ENCODE data around the gene LYSMD4.
A peak's percentile ranks its signal among the peaks of the same experiment; 100 is the strongest.

The LYSMD4 gene

DNA sequence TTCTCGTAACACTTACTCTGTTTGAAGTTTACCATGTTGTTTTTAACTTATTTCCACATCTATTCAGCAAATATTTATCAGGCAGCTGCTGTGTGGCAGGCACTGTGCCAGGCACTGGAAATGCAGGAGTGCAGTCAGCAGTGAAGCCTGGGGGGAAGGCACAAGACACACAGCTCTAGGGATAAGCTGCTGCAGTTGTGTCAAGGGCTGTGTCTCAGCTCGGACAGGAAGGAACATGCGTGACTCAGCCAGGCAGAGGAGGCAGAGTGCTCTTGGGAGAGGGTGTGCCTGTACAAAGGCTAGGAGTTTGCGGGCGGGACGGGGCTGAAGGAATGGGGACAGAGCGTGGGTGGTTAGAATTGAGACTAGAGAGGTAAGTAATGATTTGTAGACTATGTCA lies 24.7 kb downstream of the LYSMD4 start:
- TF ChIP-seq, protein P1, sequence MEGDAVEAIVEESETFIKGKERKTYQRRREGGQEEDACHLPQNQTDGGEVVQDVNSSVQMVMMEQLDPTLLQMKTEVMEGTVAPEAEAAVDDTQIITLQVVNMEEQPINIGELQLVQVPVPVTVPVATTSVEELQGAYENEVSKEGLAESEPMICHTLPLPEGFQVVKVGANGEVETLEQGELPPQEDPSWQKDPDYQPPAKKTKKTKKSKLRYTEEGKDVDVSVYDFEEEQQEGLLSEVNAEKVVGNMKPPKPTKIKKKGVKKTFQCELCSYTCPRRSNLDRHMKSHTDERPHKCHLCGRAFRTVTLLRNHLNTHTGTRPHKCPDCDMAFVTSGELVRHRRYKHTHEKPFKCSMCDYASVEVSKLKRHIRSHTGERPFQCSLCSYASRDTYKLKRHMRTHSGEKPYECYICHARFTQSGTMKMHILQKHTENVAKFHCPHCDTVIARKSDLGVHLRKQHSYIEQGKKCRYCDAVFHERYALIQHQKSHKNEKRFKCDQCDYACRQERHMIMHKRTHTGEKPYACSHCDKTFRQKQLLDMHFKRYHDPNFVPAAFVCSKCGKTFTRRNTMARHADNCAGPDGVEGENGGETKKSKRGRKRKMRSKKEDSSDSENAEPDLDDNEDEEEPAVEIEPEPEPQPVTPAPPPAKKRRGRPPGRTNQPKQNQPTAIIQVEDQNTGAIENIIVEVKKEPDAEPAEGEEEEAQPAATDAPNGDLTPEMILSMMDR (IDR thresholded peaks at IDR 0.05; ENCODE audit: low read depth, low read length, missing control alignments): no peak
- in situ Hi-C loops (cut with HindIII; ENCODE audit: low sequenced_read_pairs): loop anchor here (25.0 kb wide), 1 partner anchor 421 kb away; no protein-coding TSS in a partner anchor
- no peak overlapping the region for H3K4me3 ChIP-seq (ENCODE audit: low read depth, low read length)
- no peak for DNase-seq (ENCODE audit: low read depth)

DNA sequence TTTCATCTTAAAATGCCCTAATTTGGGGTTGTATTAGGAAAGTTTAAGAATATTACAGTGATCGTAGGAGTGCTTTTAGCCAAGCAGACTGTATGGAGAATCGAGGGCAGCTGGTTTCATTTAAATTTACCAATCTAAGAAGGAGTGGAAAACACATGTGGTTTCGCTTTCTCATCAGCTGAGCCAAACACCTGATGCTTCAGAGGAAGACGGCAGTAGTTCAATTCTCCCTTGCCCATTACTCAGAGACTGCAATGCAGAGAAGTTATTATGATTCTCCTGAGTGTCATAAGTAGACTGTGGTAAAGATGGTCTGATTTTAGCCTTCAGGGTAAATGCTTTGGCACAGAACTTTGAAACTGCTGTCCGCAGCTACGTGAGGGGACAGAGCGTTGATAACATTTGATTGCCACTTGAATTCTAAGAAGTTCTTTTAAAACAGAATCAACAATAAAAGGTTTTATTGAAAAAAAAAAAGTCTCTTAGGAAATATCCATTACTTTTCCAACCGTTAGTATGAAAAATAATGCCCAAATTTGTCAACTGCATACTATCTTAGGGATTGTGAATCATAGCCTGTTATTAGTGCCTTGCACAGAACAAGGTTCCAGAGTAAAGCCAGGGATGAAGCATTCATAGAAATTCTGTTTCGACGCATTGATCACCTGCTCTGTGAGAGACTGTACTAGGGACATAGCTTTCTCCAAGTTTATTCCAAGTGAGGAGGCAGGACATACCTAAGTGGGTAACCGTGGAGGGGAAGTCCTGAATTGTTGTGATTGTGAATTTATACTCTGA lies 25.6 kb downstream of the LYSMD4 start:
- no peak for DNase-seq (ENCODE audit: low read depth)

DNA sequence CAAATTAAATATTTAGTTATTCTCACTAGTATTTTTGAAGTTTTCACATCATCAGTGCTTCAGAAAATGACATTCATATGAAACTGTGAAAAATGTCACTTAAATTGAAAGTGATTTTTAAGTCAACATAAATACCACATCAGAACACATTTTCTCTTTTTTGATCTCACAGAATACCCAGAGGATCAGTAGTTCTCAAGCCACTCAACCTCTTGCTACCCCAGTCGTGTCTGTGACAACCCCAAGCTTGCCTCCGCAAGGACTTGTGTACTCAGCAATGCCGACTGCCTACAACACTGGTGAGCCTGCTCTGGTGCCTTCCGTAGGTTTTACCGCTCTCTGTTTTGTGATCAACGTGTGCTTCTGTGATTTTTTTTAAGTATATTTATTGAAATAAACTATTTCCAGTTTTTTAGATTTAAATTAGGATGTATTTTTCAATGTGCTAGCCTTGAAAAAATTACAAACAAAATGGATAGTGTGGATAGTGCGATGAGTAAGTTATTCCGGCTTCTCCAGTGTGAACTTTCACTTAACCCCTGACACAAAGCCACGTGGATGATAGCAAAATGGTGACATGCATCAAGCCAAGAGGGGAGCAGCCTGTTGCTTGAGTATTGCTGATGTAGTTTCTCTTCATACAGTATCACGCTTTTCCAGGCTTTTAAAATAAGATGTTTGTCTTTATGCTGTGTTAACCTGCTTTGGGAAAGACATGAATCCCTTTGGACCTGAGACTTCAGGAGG lies 26.5 kb downstream of the LYSMD4 start:
- TF ChIP-seq, protein P1 (IDR thresholded peaks at IDR 0.05; ENCODE audit: low read depth, low read length, missing control alignments): no peak

More for the DNA sequence above, 25.6 kb downstream of the LYSMD4 start:
- in situ Hi-C loops (cut with HindIII; ENCODE audit: low sequenced_read_pairs): loop anchor here (25.0 kb wide), 1 partner anchor 420 kb away; no protein-coding TSS in a partner anchor
- TF ChIP-seq, protein P1 (IDR thresholded peaks at IDR 0.05; ENCODE audit: low read depth, low read length, missing control alignments): no peak
- no peak overlapping the region for H3K4me3 ChIP-seq (ENCODE audit: low read depth, low read length)

DNA sequence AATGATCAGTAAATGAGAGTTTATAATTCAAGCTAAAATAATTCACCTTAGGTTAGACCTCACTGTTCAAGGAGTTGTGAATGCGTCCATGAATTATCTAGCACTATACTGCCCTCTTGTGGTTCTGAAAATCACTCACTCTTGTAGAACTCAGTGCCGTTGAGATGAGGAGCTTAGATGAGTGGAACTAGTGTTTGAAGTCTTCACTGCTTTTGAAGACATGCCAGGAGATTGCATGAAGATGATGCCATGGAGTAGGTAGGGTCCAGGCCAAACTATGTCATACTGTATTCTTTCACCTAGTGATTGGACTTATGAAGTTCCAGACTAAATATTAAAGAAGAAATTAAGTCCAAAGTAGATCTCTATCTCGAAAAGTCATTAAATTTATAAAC lies 28.8 kb downstream of the LYSMD4 start:
- H3K4me3 ChIP-seq (ENCODE audit: low read depth, low read length): no peak overlapping the region

More for the DNA sequence above, 26.5 kb downstream of the LYSMD4 start:
- no peak for DNase-seq (ENCODE audit: low read depth)
- in situ Hi-C loops (cut with HindIII; ENCODE audit: low sequenced_read_pairs): loop anchor here (25.0 kb wide), 1 partner anchor 419 kb away; no protein-coding TSS in a partner anchor
- no peak overlapping the region for H3K4me3 ChIP-seq (ENCODE audit: low read depth, low read length)

DNA sequence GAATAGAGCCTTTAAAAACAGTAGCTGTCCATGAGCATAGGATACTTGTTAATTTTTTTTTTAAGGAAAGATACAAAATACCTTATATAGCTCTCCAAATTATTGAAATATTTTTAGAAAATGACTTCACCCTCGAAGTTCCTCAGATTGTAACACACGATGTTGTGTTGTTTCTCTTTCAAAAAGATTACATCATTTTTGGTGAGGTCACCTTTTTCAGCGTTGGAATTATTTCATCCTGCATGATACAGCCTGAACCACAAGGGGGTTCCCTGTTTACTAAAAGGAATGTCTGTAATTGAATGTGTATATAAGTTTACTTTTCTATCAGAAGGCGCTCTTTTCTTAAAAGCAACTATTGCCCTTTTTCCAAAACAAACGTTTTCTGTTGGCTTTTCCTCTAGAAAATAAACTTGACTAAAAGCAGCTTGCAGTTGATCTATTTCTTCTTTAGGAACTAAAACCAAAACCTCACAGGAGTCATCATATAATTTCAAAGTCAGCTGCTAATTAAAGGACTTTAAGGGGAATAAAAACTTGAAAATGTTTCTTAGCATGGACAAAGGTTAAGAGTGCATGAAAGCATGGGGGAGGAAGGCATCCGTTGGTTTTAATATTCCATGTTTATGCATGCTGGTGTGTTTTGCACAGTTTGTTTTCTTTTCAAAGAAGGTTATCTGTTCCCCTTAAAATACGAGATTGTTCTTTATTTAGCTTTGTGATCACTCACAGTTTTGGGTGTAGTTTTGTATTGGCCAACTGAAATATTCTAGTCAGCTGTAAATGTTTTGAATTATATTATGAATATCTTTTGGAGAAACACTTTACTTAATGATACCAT lies 29.4 kb downstream of the LYSMD4 start:
- in situ Hi-C loops (cut with HindIII; ENCODE audit: low sequenced_read_pairs): loop anchor here (25.0 kb wide), 1 partner anchor 417 kb away; no protein-coding TSS in a partner anchor
- no peak overlapping the region for H3K4me3 ChIP-seq (ENCODE audit: low read depth, low read length)
- DNase-seq (ENCODE audit: low read depth): peak; percentile 86

More for the DNA sequence above, 28.8 kb downstream of the LYSMD4 start:
- TF ChIP-seq, protein P1 (IDR thresholded peaks at IDR 0.05; ENCODE audit: low read depth, low read length, missing control alignments): peak; percentile 65
- peak; percentile 86 for DNase-seq (ENCODE audit: low read depth)
- in situ Hi-C loops (cut with HindIII; ENCODE audit: low sequenced_read_pairs): loop anchor here (25.0 kb wide), 1 partner anchor 417 kb away; no protein-coding TSS in a partner anchor

More for the DNA sequence above, 29.4 kb downstream of the LYSMD4 start:
- TF ChIP-seq, protein P1 (IDR thresholded peaks at IDR 0.05; ENCODE audit: low read depth, low read length, missing control alignments): peak; percentile 59
